ENCODE results near the gene NDFIP1. TPM values are rescaled to one million over a fixed set of nuclear protein-coding genes. Genes with fewer than 3 reads are reported as not detected.

NDFIP1 gene
- total RNA-seq, 1 experiment from 2014 or later = 33.5 TPM

- Histone ChIP-seq H4K20me1 (ENCODE audit: low read length) (no peaks in the 10 kb centered on the region), H3K4me2 (ENCODE audit: low read length) (no peak overlapping the region), H3K9ac (ENCODE audit: low read length) (no peak overlapping the region), H3K9me3 (ENCODE audit: low read length) (no peaks in the 10 kb centered on the region), H3F3A (ENCODE audit: low read length, unreplicated experiment) (no peaks in the 10 kb centered on the region), H3K27me3 (ENCODE audit: low read length) (no peaks in the 10 kb centered on the region), H3K4me3 (ENCODE audit: low read length) (no peak overlapping the region), H3K27ac (ENCODE audit: low read length) (no peak overlapping the region), H3K4me1 (ENCODE audit: insufficient read depth, low read length) (peaks cover 15% of the 10 kb centered on the region), H3K9me2 (replicated peaks; ENCODE audit: low read length) (no peaks in the 10 kb centered on the region), H2AFZ (ENCODE audit: low read length) (no peak overlapping the region), H3K79me2 (ENCODE audit: low read length) (no peaks in the 10 kb centered on the region), H3K36me3 (ENCODE audit: low read depth, low read length) (no peaks in the 10 kb centered on the region)
- DNase-seq (no peak), ATAC-seq (no peak)
- intact Hi-C loops (cut with micrococcal nuclease) = no loop called here
- TF ChIP-seq, protein P1, sequence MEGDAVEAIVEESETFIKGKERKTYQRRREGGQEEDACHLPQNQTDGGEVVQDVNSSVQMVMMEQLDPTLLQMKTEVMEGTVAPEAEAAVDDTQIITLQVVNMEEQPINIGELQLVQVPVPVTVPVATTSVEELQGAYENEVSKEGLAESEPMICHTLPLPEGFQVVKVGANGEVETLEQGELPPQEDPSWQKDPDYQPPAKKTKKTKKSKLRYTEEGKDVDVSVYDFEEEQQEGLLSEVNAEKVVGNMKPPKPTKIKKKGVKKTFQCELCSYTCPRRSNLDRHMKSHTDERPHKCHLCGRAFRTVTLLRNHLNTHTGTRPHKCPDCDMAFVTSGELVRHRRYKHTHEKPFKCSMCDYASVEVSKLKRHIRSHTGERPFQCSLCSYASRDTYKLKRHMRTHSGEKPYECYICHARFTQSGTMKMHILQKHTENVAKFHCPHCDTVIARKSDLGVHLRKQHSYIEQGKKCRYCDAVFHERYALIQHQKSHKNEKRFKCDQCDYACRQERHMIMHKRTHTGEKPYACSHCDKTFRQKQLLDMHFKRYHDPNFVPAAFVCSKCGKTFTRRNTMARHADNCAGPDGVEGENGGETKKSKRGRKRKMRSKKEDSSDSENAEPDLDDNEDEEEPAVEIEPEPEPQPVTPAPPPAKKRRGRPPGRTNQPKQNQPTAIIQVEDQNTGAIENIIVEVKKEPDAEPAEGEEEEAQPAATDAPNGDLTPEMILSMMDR (conservative IDR thresholded peaks at IDR 0.05; ENCODE audit: low read depth, low read length) = no peak
- no TSS peak for BruUV-seq (replicated peaks)
- ChIA-PET CTCF (no interaction called here), POLR2A (ENCODE audit: unreplicated experiment) (no interaction called here)
Observed at GRCh38 chr5:142197098-142197497, 88.5 kb downstream of the NDFIP1 start.

DNA sequence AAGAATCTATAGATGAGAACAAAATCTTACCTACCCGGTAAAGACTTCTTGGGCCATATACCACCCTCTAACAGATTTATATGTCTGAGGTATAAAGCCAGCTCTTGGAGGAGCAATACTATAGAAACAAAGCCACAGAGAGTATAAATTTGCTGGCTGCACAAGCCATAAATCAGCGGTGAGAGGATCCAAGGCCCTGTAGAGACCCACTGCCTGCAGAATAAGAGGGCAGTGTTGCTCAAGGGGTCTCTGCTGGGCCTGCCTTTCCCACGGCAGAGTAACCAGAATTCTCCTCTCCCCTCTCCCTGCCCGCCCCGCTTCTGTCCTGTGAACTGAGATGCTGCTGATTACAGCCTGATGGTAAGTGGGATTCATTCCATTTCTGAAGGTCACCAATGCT is 89.2 kb downstream of the NDFIP1 start:
- ATAC-seq (no peak), DNase-seq (no peak)
- Histone ChIP-seq H3K79me2 (ENCODE audit: low read length) (no peaks in the 10 kb centered on the region), H3K27ac (ENCODE audit: low read length) (no peak overlapping the region), H3F3A (ENCODE audit: low read length, unreplicated experiment) (no peaks in the 10 kb centered on the region), H3K4me1 (ENCODE audit: insufficient read depth, low read length) (peaks cover 12% of the 10 kb centered on the region), H3K9me3 (ENCODE audit: low read length) (no peaks in the 10 kb centered on the region), H3K4me3 (ENCODE audit: low read length) (no peak overlapping the region), H2AFZ (ENCODE audit: low read length) (no peak overlapping the region), H3K36me3 (ENCODE audit: low read depth, low read length) (no peaks in the 10 kb centered on the region), H3K9me2 (replicated peaks; ENCODE audit: low read length) (no peaks in the 10 kb centered on the region), H3K27me3 (ENCODE audit: low read length) (no peaks in the 10 kb centered on the region), H4K20me1 (ENCODE audit: low read length) (no peaks in the 10 kb centered on the region), H3K4me2 (ENCODE audit: low read length) (no peak overlapping the region), H3K9ac (ENCODE audit: low read length) (no peak overlapping the region)
- POLR2A ChIA-PET (ENCODE audit: unreplicated experiment) = no interaction called here
- CTCF ChIA-PET = no interaction called here
- BruUV-seq (replicated peaks) = no TSS peak
- intact Hi-C loops (cut with micrococcal nuclease) = no loop called here
- TF ChIP-seq EZH2 (IDR thresholded peaks at IDR 0.05; ENCODE audit: low read length, unreplicated experiment) = no peak
- no peak for TF ChIP-seq EZH2phosphoT487 (IDR thresholded peaks at IDR 0.05; ENCODE audit: borderline replicate concordance, low read length)
- TF ChIP-seq, protein P1 (conservative IDR thresholded peaks at IDR 0.05; ENCODE audit: low read depth, low read length) = no peak

- Histone ChIP-seq H3K79me2 (ENCODE audit: low read length) (no peaks in the 10 kb centered on the region), H3F3A (ENCODE audit: low read length, unreplicated experiment) (no peaks in the 10 kb centered on the region), H3K9ac (ENCODE audit: low read length) (no peak overlapping the region), H4K20me1 (ENCODE audit: low read length) (no peaks in the 10 kb centered on the region), H3K36me3 (ENCODE audit: low read depth, low read length) (no peaks in the 10 kb centered on the region), H3K4me1 (ENCODE audit: insufficient read depth, low read length) (peaks cover 8% of the 10 kb centered on the region), H3K27me3 (ENCODE audit: low read length) (no peaks in the 10 kb centered on the region), H3K4me2 (ENCODE audit: low read length) (no peak overlapping the region), H3K9me2 (replicated peaks; ENCODE audit: low read length) (no peaks in the 10 kb centered on the region), H2AFZ (ENCODE audit: low read length) (no peak overlapping the region), H3K27ac (ENCODE audit: low read length) (no peak overlapping the region), H3K4me3 (ENCODE audit: low read length) (no peak overlapping the region), H3K9me3 (ENCODE audit: low read length) (no peaks in the 10 kb centered on the region)
- POLR2A ChIA-PET (ENCODE audit: unreplicated experiment) = no interaction called here
- CTCF ChIA-PET = no interaction called here
- intact Hi-C loops (cut with micrococcal nuclease) = no loop called here
- no TSS peak for BruUV-seq (replicated peaks)
- ATAC-seq (no peak), DNase-seq (no peak)
- TF ChIP-seq, protein P1 (conservative IDR thresholded peaks at IDR 0.05; ENCODE audit: low read depth, low read length) = no peak
- TF ChIP-seq EZH2 (IDR thresholded peaks at IDR 0.05; ENCODE audit: low read length, unreplicated experiment) (no peak), EZH2phosphoT487 (IDR thresholded peaks at IDR 0.05; ENCODE audit: borderline replicate concordance, low read length) (no peak)
Observed at GRCh38 chr5:142199388-142199787, 90.8 kb downstream of the NDFIP1 start.

Data from PC-3 (cell line).